ENCODE results near the gene DOCK9. TPM values are rescaled to one million over a fixed set of nuclear protein-coding genes. Genes with fewer than 3 reads are reported as not detected.

DOCK9 gene
- total and polyA plus RNA-seq, 2 experiments from 2014 or later: 8.5 to 57.7 TPM

GRCh38 chr13:98944336-98944735 is 33.5 kb downstream of the DOCK9 start (continued):
- TF ChIP-seq, protein P1, sequence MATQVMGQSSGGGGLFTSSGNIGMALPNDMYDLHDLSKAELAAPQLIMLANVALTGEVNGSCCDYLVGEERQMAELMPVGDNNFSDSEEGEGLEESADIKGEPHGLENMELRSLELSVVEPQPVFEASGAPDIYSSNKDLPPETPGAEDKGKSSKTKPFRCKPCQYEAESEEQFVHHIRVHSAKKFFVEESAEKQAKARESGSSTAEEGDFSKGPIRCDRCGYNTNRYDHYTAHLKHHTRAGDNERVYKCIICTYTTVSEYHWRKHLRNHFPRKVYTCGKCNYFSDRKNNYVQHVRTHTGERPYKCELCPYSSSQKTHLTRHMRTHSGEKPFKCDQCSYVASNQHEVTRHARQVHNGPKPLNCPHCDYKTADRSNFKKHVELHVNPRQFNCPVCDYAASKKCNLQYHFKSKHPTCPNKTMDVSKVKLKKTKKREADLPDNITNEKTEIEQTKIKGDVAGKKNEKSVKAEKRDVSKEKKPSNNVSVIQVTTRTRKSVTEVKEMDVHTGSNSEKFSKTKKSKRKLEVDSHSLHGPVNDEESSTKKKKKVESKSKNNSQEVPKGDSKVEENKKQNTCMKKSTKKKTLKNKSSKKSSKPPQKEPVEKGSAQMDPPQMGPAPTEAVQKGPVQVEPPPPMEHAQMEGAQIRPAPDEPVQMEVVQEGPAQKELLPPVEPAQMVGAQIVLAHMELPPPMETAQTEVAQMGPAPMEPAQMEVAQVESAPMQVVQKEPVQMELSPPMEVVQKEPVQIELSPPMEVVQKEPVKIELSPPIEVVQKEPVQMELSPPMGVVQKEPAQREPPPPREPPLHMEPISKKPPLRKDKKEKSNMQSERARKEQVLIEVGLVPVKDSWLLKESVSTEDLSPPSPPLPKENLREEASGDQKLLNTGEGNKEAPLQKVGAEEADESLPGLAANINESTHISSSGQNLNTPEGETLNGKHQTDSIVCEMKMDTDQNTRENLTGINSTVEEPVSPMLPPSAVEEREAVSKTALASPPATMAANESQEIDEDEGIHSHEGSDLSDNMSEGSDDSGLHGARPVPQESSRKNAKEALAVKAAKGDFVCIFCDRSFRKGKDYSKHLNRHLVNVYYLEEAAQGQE (IDR thresholded peaks at IDR 0.05; ENCODE audit: unreplicated experiment): no peak

DNA sequence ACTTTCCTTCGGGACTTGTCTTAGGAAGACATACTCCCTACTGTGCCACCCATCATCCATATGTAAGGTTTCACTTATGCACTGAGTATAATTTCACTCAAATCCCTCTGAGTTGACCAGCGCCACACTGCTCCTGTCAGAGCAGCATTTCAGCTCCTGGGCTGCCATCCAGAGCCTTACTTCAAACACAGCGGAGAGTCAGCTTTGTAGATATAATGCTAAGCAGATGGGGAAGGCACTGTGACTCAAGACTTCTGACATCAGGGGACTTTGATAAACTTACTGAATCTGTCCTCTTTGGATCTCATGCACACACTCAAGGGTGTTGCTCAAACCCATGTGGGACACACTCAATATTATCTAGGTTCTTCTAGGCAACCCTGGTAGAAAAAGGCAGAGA is 34.9 kb downstream of the DOCK9 start:
- no peaks in the 10 kb centered on the region for H3F3A ChIP-seq (replicated peaks; ENCODE audit: low read depth)
- H3K4me2 ChIP-seq: no peak overlapping the region
- Mint-ChIP-seq H3K9me3 (no peaks in the 10 kb centered on the region), H3K27ac (no peak overlapping the region), H3K27me3 (ENCODE audit: insufficient read depth, low read depth, poor library complexity) (no peaks in the 10 kb centered on the region), H3K4me1 (peaks cover 42% of the 10 kb centered on the region), H3K36me3 (ENCODE audit: low read depth) (no peaks in the 10 kb centered on the region), H3K4me3 (no peak overlapping the region)
- no peak overlapping the region for H3K4me3 ChIP-seq
- H3K9me2 ChIP-seq (ENCODE audit: insufficient read depth): 0 out of 2 replicates have a peak, but pooled peaks cover 3% of the 10 kb centered on the region
- DNase-seq (ENCODE audit: low spot score): no peak
- H3K79me2 ChIP-seq (replicated peaks; ENCODE audit: insufficient read depth): no peaks in the 10 kb centered on the region
- no peak overlapping the region for H2AFZ ChIP-seq
- H3K27me3 ChIP-seq (ENCODE audit: insufficient read depth): no peaks in the 10 kb centered on the region
- no peak for ATAC-seq
- H3K4me1 ChIP-seq (ENCODE audit: insufficient read depth): peaks cover 24% of the 10 kb centered on the region
- H4K20me1 ChIP-seq (replicated peaks; ENCODE audit: insufficient read depth): no peaks in the 10 kb centered on the region
- H3K36me3 ChIP-seq (ENCODE audit: insufficient read depth): no peaks in the 10 kb centered on the region
- H3K27ac ChIP-seq (ENCODE audit: low read depth): no peak overlapping the region
- TF ChIP-seq POLR2AphosphoS5 (IDR thresholded peaks at IDR 0.05; ENCODE audit: low read depth): no peak
- no peak for TF ChIP-seq CREB1 (CRISPR knock-in tag; IDR thresholded peaks at IDR 0.05; ENCODE audit: low read depth)
- TF ChIP-seq ZNF331 (CRISPR knock-in tag; IDR thresholded peaks at IDR 0.05; ENCODE audit: low read depth): no peak
- TF ChIP-seq EZH2 (IDR thresholded peaks at IDR 0.05; ENCODE audit: low read depth, unreplicated experiment): no peak
- TF ChIP-seq EZH2phosphoT487 (IDR thresholded peaks at IDR 0.05; ENCODE audit: unreplicated experiment): no peak
- TF ChIP-seq, protein P1 (IDR thresholded peaks at IDR 0.05; ENCODE audit: unreplicated experiment): no peak
- no peak for TF ChIP-seq JUNB (IDR thresholded peaks at IDR 0.05; ENCODE audit: unreplicated experiment)
- no peak for TF ChIP-seq ZNF462 (CRISPR knock-in tag; IDR thresholded peaks at IDR 0.05)
- TF ChIP-seq, protein P2, sequence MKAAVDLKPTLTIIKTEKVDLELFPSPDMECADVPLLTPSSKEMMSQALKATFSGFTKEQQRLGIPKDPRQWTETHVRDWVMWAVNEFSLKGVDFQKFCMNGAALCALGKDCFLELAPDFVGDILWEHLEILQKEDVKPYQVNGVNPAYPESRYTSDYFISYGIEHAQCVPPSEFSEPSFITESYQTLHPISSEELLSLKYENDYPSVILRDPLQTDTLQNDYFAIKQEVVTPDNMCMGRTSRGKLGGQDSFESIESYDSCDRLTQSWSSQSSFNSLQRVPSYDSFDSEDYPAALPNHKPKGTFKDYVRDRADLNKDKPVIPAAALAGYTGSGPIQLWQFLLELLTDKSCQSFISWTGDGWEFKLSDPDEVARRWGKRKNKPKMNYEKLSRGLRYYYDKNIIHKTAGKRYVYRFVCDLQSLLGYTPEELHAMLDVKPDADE (IDR thresholded peaks at IDR 0.05): no peak
